GOT3 (cell line): Measurements from ENCODE around the gene AKR1B1.
"Not testable (repeated sequence)": the region's sequence is repeated elsewhere in the genome, so short reads cannot be mapped to it uniquely, and the experiment has no call there.

ENCODE experiments used
- DNase-seq: peaks from one replicate; lab custom pipeline; 2025; ENCODE audit warnings: mixed read lengths; lab: John Stamatoyannopoulos, UW

AKR1B1 gene

DNA sequence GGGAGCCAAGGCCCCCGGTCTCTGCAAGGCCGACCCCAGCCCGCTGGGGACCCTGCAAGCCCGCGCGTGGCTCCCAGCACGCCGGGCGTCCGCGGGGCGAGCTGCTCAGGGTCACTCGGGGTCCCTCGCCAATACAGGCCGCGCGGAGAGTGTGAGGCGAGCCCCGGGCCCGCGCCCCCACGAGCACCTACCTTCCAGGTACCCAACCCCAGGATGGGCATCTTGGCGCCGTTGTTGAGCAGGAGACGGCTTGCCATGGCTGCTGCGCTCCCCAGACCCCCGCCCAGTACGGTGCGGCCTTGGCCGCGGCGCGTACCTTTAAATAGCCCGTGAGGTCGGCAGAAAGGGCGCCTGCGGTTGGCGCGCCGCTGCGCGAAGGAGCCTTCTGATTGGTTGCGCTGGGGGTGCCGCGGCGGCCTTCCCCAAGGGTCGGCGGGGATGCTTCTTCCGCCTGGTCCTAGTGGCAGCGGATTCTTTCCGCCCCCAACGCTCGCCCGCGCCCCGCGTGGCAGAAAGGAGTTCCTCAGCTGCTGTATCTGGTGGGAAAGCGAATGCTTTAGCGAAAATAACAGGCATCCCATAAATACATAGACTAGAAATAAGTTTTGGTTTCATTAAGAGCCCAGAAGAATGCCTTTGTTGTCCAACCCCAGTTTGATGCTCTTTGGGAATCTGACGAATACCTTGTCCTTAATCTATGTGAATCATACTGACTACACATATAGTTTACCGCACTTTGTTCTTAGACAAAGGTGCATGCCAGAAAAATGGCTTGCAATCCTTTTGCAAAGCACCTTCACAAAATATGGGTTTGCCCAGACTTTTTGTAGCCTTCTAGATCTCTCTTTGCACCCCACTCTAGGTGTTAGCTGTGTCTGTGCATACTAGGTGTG lies at the start of gene AKR1B1:
AKR1B1 (minus strand) TSS at position 295 of the 893 bp plus-strand sequence; CDS start at position 257, 38 bp downstream.
- peak; percentile 78 for DNase-seq

DNA sequence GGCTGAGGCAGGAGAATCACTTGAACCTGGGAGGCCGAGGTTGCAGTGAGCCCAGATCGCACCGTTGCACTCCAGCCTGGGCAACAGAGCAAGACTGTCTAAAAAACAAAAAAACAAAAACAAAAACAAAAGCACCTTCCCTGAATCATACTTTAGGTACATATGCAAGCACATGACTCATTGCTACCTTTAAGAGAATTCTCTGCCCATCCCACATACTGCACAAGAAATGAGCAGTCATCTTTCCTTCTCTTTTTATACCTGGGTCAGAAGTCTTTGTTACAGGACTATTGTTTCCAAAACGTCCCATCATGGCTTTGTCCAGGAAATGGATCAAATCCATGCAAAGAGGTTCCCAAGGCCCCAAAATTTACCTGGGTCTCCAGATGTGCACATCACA lies 47.0 kb upstream of the AKR1B1 start:
- no peak for DNase-seq

DNA sequence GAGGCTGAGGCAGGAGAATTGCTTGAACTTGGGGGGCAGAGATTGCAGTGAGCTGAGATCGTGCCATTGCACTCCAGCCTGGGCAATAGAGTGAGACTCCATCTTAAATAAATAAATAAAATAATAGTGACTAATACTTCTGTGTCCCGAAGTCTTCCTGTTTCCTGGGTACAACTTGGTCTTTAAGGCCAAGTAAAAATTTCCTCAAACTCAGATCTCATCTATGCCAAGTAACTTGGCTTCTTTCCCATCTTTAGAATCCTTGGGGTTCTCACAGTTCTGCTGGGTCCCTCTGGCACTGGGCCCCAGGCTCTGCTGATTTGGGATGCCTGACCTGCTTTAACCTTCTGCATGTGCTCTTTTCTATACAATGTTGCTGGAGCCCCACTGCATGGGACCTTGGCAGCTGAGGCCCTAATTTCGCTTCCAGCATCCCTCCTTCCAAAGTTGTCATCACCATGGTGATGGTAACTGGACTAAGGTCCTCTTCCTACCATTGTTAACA lies 45.8 kb upstream of the AKR1B1 start:
- no peak for DNase-seq

DNA sequence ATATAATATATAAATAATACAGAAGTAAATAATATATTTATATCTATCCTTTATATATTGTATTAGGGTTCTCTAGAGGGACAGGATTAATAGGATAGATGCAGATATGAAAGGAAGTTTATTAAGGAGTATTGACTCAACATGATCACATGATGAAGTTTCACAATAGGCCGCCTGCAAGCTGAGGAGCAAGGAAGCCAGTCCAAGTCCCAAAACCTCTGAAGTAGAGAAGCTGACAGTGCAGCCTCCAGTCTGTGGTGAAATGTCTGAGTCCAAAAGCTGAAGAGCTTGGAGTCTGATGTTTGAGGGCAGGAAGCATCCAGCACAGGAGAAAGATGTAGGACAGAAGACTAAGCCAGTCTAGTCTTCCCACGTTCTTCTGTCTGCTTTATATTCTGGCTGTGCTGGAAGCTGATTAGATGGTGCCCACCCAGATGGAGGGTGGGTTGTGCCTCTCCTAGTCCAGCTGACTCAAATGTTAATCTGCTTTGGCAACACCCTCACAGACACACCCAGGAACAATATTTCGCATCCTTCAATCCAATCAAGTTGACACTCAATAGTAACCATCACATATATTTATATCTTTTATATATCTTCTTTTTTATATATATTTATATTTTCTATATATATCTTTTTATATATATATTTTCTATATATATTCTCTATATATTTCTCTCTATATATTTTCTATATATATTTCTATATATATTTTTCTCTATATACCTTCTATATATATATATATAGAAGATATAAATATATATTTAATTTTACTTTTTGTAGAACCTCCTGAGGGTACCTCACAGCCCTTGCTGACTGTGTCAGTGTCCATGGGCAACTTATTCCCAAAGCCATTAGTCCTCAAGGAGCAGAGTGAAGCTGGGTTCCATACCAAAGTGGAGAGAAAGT lies 43.8 kb upstream of the AKR1B1 start:
- DNase-seq = no peak

DNA sequence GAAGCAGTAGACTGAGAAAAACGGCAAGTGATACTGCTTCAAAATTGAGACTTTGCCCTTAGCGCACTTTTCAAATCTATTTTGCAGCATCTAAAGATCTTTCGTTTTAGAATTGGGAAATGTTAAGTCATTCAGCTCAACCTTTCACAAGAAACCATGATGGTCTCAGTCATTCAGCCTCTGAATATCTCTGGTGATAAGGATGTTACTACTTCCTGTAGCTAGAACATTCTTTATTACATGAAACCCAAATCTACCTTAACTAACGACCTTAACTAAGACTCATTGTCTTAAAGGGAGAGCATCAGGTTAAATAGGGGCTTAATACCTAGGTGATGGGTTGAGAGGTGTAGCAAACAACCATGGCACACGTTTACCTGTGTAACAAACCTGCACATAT lies 42.1 kb upstream of the AKR1B1 start:
- no peak for DNase-seq

DNA sequence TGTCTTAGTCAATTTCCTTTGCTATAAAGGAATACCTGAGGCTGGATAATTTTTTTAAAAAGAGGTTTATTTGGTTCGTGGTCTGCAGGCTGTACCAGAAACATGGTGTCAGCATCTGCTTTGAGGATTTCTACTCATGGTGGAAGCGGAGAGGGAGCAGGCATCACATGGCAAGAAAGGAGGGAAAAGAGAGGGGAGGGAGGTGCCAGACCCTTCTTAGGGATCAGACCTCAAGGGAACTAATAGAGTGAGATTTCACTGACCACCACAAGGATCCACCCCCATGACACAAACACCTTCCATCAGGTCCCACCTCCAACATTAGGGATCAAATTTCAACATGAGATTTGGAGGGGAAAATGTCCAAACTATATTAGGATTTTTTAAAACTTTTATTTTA lies 41.5 kb upstream of the AKR1B1 start:
- no peak for DNase-seq

DNA sequence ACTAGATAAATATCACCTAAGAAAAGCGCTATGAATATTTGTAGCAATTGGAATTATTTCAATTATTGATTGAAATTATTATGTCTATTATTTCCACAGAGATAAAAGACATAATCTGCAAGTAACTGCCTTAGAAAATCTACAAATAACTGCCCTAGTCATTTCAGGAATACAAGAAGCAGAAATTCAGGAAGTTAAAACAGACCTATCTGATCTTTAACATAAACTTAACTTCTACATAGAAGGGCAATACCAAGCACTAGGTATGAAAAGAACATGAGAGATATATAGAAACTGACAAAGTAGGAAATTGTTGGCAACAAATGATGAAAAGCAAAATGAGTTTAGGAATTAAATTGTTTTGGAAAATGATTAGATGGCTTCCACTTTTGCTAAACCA lies 36.6 kb upstream of the AKR1B1 start:
- DNase-seq = no peak

DNA sequence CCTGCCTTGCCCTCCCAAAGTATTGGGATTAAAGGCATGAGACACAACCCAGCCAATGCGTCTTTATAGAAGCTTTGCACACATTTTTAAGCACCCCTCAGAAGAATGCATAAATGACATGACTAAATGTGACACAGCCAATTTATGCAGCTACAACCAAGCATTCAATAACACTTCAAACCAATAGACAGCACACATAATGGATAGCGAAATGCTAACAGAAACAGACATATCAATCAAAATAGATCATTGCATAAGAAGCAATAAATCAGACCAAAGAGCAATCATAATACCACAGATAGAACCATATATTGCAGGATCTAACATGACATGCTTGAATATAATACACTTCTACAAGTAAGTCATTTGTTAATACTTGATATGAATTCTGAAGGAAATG lies 34.2 kb upstream of the AKR1B1 start:
- DNase-seq = no peak

DNA sequence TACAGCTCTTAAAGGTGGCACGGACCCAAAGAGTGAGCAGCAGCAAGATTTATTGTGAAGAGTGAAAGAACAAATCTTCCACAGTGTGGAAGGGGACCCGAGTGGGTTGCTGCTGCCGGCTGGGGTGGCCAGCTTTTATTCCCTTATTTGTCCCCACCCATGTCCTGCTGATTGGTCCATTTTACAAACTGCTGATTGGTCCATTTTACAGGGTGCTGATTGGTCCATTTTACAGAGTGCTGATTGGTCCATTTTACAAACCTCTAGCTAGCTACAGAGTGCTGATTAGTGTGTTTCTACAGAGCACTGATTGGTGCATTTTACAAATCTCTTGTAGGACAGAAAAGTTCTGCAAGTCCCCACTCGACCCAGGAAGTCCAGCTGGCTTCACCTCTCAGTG lies 28.8 kb upstream of the AKR1B1 start:
- not testable (repeated sequence) for DNase-seq

DNA sequence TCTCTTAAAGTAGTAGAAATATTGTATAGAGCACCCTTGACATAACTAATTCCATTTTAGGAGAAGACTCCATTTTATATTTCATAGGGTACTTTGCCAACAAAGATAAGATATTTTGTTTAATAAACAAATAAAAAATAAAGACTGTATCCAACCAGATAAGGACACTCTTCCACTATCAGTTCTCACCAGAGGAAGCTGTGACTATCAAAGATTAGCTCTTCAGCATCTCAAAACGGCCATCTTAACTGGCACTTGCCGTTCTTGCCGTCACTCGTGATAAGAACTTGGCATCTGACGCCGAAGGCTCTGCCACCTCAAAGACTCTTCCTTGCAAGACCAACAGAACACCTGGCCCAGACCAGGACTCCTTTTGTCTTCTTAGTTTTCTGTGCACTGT lies 26.3 kb upstream of the AKR1B1 start:
- DNase-seq = no peak

DNA sequence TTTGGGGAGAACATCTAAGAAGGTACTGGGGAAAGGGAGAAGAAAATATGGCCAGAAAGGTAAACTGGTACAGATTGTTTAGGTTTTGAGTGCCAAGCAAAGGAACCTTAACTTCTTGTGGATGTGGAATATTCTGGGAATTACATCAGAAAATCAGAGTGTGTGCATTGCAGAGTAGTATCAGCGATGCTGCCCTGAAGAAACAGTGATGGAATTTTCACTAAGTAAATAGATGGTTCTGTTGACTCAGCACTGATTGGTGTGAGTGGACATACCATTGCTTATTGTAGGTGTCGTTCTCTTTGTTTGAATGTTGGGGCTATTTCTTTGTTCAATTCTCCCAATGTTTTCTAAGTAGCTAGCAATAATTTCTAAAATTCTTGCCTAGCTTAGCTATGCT lies 24.4 kb upstream of the AKR1B1 start:
- DNase-seq = no peak

DNA sequence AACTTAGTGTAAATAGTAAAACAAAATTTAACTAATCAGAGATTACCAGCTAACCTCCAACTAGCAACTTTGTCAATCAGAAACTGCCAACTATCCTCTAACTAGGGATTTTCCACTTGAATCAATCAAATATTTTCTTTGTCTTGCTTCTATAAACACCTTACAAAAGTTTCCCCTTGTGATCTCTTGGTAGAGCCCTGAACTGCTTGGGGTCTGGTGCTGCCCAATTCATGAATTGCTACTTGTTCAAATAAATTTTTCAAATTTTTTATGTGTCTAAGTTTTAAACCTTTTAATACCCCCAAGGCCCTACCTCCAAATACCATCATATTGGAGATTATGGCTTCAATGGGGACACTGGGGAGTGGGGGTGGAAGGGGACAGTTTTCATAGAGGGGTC lies 24.0 kb upstream of the AKR1B1 start:
- no peak for DNase-seq

DNA sequence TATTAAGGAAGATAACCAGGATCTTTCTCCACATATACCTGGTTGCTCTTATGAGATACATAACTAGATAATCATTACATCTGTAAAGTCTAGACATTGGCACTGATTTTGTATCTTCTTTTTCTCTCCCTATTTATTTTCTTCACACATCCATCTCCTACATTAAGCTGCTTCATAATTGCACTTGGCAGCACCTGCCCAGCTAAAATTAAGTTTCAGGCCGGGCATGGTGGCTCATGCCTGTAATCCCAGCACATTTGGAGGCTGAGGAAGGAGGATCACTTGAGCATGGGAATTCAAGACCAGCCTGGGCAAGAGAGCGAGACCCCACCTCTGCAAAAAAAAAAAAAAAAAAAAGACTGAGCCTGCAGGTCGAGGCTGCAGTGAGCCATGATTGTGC lies 22.3 kb upstream of the AKR1B1 start:
- no peak for DNase-seq

DNA sequence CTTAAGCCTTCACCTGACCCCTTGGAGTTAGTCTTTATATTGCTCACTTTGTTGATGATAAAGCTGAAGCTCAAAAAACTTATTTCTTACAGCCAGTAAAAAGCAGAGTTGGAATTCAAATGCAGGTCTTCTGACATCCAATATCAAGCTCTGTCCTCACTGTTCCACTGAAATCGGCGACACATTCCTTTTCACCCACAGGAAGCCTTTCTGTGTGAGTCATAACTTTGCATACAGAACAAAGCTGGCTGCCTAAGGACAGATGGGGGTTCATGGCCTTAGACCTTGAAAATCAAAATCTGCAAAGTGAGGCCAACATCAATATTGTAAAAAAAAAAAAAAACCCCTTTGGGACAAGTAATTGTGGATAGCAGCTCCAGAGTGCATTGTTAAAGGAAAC lies 21.8 kb upstream of the AKR1B1 start:
- DNase-seq = no peak

DNA sequence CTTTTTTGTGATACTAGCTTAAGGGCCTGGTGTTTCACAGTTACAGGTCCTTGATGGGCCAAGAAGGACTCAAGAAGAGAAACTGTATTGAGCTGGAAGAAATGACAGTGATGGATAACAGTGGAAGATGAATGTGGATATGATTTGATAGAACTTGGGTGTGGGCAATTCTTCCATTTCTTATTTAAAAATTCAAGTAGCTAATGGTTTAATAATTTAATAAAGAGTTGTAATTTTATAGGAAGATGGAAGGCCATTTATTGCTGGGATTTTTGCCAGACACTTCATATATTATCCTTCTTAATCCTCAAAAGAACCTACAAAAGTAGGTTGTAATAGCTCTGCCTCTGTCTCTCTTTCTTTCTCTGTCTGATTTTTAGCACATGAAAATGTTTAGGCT lies 21.3 kb upstream of the AKR1B1 start:
- DNase-seq = no peak

DNA sequence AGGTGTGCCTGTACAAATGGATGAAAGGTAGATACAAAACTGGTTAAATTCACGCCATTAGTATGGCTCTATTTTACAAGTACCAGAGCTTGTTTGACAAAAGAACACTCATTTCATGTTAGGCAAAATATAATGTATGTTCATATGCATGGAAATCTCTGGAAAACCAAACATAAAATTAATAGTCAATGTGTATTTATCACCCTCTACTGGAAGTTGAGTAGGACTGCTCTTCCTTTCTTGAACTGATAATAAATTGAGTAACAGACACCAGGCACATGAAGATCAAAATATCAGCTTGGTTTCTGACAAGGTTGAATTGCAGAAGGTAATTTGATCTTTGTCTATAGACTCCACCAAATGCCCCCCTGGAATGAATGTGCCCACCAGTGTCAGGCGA lies 19.8 kb upstream of the AKR1B1 start:
- no peak for DNase-seq

DNA sequence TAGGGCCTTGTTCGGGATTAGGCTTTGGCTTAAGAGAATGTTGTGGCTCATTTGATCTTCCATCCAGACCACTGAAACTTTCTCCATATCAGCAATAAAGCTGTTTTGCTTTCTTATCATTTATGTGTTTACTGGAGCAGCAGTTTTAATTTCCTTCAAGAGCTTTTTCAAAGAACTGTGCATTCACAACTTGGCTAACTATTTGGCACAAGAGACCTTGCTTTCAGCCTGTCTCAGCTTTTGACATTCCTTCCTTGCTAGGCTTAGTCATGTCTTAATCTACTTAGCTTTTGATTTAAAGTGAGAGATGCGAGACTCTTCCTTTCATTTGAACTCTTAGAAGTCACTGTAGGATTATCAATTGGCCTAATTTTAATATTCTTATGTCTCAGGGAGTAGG lies 19.1 kb upstream of the AKR1B1 start:
- no peak for DNase-seq

DNA sequence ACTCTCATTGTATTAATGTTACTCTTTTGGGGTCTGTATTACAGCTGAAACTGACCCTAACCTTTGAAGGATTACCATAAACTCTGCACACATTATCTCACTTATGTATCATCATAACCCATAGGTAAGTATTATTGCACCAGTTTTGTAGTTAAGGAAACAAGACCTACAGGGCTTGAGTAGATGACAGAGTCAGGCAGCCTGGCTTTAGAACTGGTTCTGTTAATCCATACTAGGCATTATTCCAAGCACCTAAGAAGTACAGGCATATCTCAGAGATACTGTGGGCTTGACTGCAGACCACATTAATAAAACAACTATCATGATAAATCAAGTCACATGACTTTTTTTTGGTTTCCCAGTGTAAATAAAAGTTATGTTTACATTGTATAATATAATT lies 17.1 kb upstream of the AKR1B1 start:
- no peak for DNase-seq

DNA sequence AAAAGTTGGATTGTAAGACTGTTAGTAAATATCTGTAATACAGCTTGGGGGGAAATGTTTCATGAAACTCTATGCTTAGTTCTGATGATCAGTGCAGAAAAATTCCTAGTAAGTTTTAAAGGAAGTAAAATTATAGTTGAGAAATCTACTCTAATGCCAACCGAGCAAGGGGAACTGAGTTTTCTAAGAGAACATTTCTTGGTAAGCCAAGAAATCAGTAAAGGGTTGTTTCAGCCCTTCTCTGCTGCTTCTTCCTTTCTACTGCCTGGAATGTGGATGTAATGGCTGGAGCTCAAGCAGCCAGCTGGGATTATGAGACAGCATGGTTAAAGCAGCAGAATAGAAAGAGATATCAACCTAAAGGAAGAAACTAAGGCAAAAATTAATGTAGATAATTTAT lies 15.9 kb upstream of the AKR1B1 start:
- no peak for DNase-seq

DNA sequence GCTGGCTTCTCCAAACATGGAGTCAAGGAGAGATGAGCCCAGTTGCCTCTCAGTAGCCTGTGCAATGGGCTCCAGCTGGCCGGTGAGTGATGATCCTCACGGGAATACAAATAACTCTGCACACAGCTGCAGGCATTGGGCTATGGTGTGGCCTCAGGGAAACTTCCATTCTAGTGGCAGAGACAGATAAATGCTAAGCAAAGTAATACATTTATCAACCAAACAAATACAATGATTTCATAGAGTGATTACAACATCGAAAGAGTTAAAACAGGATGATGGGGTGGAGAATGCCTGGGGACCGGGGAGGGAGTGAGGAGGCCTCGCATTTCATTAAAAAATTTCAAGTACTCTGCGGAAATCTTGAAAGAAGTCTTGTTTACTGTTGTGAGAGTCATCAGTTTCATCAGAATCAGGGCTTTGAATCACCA lies 15.0 kb upstream of the AKR1B1 start:
- DNase-seq = no peak

DNA sequence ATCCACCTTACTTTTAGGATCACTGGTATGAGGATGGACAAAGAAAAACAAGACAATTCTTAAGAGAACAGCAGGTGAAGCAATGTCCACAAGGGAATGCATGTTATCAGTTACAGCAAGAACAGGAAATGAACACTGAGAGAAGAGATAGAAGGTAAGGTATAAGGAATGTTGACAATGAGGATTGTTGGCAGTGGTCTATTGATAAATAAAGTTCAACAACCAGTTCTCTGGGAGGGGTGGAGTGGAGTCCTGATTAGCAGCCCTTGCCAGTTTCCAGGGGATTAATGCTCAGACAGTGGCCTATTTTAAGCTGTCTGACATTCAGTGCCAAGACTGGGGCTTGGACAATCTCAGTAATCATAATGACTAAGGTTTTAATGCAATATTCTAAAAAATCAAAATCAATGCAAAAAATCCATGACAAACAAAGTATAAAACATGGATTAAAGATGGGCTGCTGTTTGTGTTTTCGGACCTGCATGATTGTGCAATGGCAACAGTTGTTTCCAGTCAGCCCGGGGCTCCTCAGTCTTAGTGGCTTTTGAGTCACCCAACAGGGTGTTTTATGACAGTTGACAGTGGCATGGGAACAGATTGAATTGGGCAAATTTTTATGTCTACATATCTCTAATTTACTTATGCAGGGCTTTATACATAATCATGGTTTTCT lies 13.8 kb upstream of the AKR1B1 start:
- DNase-seq = no peak

DNA sequence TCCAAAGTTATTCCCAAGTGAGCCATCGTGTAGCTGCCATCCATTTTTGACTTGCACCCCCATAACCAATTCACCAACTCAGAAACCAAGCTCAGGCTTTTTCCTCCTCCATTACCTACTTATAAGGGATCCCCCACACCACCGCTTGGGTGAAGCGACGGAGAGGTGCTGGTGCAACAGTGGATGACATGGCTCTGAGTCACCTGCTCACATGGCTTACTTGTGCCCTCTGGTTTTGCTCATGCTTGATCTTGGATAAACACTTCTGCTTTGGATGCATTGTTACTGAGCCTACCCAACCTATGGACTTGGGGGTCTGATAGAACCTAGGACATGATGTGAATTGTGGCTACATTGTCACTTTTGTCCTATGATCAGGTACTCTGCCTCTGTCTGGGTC lies 12.0 kb upstream of the AKR1B1 start:
- no peak for DNase-seq
